ENCODE measurements around the gene CAPN9. TPM values are rescaled to one million over a fixed set of nuclear protein-coding genes. Genes with fewer than 3 reads are reported as not detected.
"Not testable (repeated sequence)": the region's sequence is repeated elsewhere in the genome, so short reads cannot be mapped to it uniquely, and the experiment has no call there.

CAPN9 gene, protein sequence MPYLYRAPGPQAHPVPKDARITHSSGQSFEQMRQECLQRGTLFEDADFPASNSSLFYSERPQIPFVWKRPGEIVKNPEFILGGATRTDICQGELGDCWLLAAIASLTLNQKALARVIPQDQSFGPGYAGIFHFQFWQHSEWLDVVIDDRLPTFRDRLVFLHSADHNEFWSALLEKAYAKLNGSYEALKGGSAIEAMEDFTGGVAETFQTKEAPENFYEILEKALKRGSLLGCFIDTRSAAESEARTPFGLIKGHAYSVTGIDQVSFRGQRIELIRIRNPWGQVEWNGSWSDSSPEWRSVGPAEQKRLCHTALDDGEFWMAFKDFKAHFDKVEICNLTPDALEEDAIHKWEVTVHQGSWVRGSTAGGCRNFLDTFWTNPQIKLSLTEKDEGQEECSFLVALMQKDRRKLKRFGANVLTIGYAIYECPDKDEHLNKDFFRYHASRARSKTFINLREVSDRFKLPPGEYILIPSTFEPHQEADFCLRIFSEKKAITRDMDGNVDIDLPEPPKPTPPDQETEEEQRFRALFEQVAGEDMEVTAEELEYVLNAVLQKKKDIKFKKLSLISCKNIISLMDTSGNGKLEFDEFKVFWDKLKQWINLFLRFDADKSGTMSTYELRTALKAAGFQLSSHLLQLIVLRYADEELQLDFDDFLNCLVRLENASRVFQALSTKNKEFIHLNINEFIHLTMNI
- total RNA-seq: not detected
- under 1 TPM in 1 of 2 donors, not detected in 1; 0.24 TPM for polyA plus RNA-seq

- H3K4me3 ChIP-seq (ENCODE audit: low read length in 2 of 2): no peak within 1 kb of the TSS
- ChIA-PET CTCF (ENCODE audit: partially characterized antibody) (no interaction called here), POLR2A (ENCODE audit: partially characterized antibody) (no interaction called here)
- no peaks in the 10 kb centered on the region for H3K9me3 ChIP-seq (ENCODE audit: control insufficient read depth in 1 of 2, low read length in 2 of 2)
- peak within 1 kb of the TSS in 1 of 7 donors; percentile 60 for H3K27ac Mint-ChIP-seq
- no peaks in the 10 kb centered on the region for H3K36me3 Mint-ChIP-seq
- no peaks in the 10 kb centered on the region for H3K4me1 ChIP-seq (ENCODE audit: insufficient read depth, low read length)
- DNase-seq: no peak
- intact Hi-C loops (cut with micrococcal nuclease): no loop called here
- peaks cover 0 to 4% (median 1%) of the 10 kb centered on the region in 4 donors for H3K4me1 Mint-ChIP-seq
- H3K27me3 Mint-ChIP-seq: peaks cover 8 to 12% of the 10 kb centered on the region in 2 donors
- no peak within 1 kb of the TSS for H3K27ac ChIP-seq (ENCODE audit: low read depth, low read length)
- no peaks in the 10 kb centered on the region for H3K9me3 Mint-ChIP-seq
- no peaks in the 10 kb centered on the region for H3K27me3 ChIP-seq (ENCODE audit: insufficient read depth, low read length)
- H3K4me3 Mint-ChIP-seq: no peak within 1 kb of the TSS
- no peaks in the 10 kb centered on the region for H3K36me3 ChIP-seq (ENCODE audit: insufficient read depth, low read length)
These were observed at the start of gene CAPN9 for GRCh38 chr1:230747127-230747730. TSS of gene CAPN9 (plus strand) at chr1:230747388. CDS start at chr1:230747497, 109 bp downstream.

DNA sequence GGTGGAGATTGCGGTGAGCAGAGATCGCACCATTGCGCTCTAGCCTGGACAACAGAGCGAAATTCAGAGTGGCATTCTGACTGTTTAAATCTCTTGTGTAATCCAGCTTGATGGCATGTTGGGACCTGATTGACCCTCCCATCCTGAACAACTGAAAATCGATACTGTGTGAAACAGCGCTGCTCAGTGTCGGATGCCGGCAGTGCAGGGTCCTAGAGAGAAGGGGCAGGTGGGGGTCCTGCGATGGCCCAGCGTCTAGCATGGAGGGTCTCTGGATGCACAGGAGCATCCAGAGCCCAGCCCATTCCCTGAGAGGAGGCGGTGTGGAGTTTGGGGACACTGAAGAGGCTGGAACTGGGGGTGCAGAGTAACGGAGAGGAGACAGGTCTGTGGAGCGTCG, 49.1 kb upstream of the CAPN9 start:
- CTCF ChIA-PET (ENCODE audit: partially characterized antibody): interaction anchor here (0.8 kb wide), 1 partner anchor 512 kb away, joined by 3 read pairs; no protein-coding TSS in a partner anchor
- no peak overlapping the region for H3K4me3 Mint-ChIP-seq
- Histone ChIP-seq H3K4me1 (ENCODE audit: insufficient read depth, low read length) (no peaks in the 10 kb centered on the region), H3K27me3 (ENCODE audit: insufficient read depth, low read length) (no peaks in the 10 kb centered on the region), H3K4me3 (ENCODE audit: low read length in 2 of 2) (no peak overlapping the region), H3K9me3 (ENCODE audit: control insufficient read depth in 1 of 2, low read length in 2 of 2) (no peaks in the 10 kb centered on the region), H3K27ac (ENCODE audit: low read depth, low read length) (no peak overlapping the region), H3K36me3 (ENCODE audit: insufficient read depth, low read length) (peaks cover 10% of the 10 kb centered on the region)
- no peak for DNase-seq
- POLR2A ChIA-PET (ENCODE audit: partially characterized antibody): no interaction called here
- H3K9me3 Mint-ChIP-seq: peaks cover 0 to 1% (median 0%) of the 10 kb centered on the region in 8 donors
- no peaks in the 10 kb centered on the region for H3K27me3 Mint-ChIP-seq
- intact Hi-C loops (cut with micrococcal nuclease): no loop called here
- peaks cover 8 to 11% of the 10 kb centered on the region in 2 donors for H3K36me3 Mint-ChIP-seq
- peak overlapping the region in 1 of 7 donors; percentile 0 for H3K27ac Mint-ChIP-seq
- peaks cover 0 to 8% (median 0%) of the 10 kb centered on the region in 4 donors for H3K4me1 Mint-ChIP-seq

DNA sequence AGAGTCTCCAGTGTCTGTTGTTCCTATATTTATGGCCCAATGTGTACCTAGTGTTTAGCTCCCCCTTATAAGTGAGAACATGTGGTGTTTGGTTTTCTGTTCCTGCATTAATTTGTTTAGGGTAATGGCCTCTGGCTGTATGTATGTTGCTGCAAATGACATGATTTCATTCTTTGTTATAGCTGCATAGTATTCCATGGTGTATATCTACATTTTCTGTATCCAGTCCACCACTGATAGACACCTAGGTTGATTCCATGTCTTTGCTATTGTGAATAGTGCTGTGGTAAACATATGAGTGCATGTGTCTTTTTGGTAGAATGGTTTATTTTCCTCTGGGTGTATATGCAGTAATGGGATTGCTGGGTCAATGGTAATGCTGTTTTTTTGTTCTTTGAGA, 48.2 kb upstream of the CAPN9 start:
- H3K9me3 ChIP-seq (ENCODE audit: control insufficient read depth in 1 of 2, low read length in 2 of 2); intact Hi-C loops (cut with micrococcal nuclease); H3K4me1 Mint-ChIP-seq; H3K9me3 Mint-ChIP-seq; DNase-seq; POLR2A ChIA-PET (ENCODE audit: partially characterized antibody); CTCF ChIA-PET (ENCODE audit: partially characterized antibody); H3K4me3 Mint-ChIP-seq; H3K27me3 ChIP-seq (ENCODE audit: insufficient read depth, low read length); H3K36me3 Mint-ChIP-seq; H3K27ac Mint-ChIP-seq; H3K4me1 ChIP-seq (ENCODE audit: insufficient read depth, low read length); H3K27ac ChIP-seq (ENCODE audit: low read depth, low read length); H3K4me3 ChIP-seq (ENCODE audit: low read length in 2 of 2); H3K36me3 ChIP-seq (ENCODE audit: insufficient read depth, low read length); H3K27me3 Mint-ChIP-seq: not testable (repeated sequence)

GRCh38 chr1:230699716-230700115, 47.5 kb upstream of the CAPN9 start:
- H3K36me3 ChIP-seq (ENCODE audit: insufficient read depth, low read length): no peaks in the 10 kb centered on the region
- H3K9me3 ChIP-seq (ENCODE audit: control insufficient read depth in 1 of 2, low read length in 2 of 2): no peaks in the 10 kb centered on the region
- no peak overlapping the region for H3K27ac ChIP-seq (ENCODE audit: low read depth, low read length)
- Mint-ChIP-seq H3K9me3 (peaks cover 0 to 1% (median 0%) of the 10 kb centered on the region in 8 donors), H3K27ac (no peak overlapping the region), H3K27me3 (peaks cover 0 to 1% of the 10 kb centered on the region in 2 donors), H3K4me1 (peaks cover 0 to 5% (median 0%) of the 10 kb centered on the region in 4 donors), H3K4me3 (no peak overlapping the region), H3K36me3 (no peaks in the 10 kb centered on the region)
- no peak for DNase-seq
- intact Hi-C loops (cut with micrococcal nuclease): no loop called here
- no peak overlapping the region for H3K4me3 ChIP-seq (ENCODE audit: low read length in 2 of 2)
- POLR2A ChIA-PET (ENCODE audit: partially characterized antibody): no interaction called here
- CTCF ChIA-PET (ENCODE audit: partially characterized antibody): no interaction called here
- H3K4me1 ChIP-seq (ENCODE audit: insufficient read depth, low read length): no peaks in the 10 kb centered on the region
- H3K27me3 ChIP-seq (ENCODE audit: insufficient read depth, low read length): no peaks in the 10 kb centered on the region

DNA sequence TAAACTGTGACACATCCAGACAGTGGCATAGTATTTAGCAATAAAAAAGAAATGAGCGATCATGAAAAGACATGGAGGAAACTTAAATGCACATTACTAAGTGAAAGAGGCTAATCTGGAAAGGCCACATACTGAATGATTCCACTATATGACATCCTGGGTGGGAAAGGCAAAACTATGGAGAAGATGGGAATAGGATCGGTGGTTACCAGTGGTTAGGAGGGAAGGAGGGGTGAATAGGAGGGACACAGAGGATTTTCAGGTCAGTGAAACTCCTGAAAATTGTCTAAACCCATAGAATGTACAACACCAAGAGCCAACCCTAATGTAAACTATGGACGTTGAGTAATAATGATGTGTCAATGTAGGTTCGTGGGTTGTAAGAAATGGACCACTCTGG, 47.1 kb upstream of the CAPN9 start:
- no peaks in the 10 kb centered on the region for H3K36me3 ChIP-seq (ENCODE audit: insufficient read depth, low read length)
- H3K27me3 ChIP-seq (ENCODE audit: insufficient read depth, low read length): no peaks in the 10 kb centered on the region
- intact Hi-C loops (cut with micrococcal nuclease): no loop called here
- Mint-ChIP-seq H3K9me3 (peaks cover 0 to 1% (median 0%) of the 10 kb centered on the region in 8 donors), H3K4me1 (peaks cover 0 to 5% (median 0%) of the 10 kb centered on the region in 4 donors), H3K27me3 (peaks cover 0 to 2% of the 10 kb centered on the region in 2 donors), H3K4me3 (no peak overlapping the region), H3K36me3 (no peaks in the 10 kb centered on the region), H3K27ac (no peak overlapping the region)
- DNase-seq: no peak
- no peaks in the 10 kb centered on the region for H3K4me1 ChIP-seq (ENCODE audit: insufficient read depth, low read length)
- H3K9me3 ChIP-seq (ENCODE audit: control insufficient read depth in 1 of 2, low read length in 2 of 2): no peaks in the 10 kb centered on the region
- POLR2A ChIA-PET (ENCODE audit: partially characterized antibody): no interaction called here
- no peak overlapping the region for H3K27ac ChIP-seq (ENCODE audit: low read depth, low read length)
- no peak overlapping the region for H3K4me3 ChIP-seq (ENCODE audit: low read length in 2 of 2)
- CTCF ChIA-PET (ENCODE audit: partially characterized antibody): no interaction called here

DNA sequence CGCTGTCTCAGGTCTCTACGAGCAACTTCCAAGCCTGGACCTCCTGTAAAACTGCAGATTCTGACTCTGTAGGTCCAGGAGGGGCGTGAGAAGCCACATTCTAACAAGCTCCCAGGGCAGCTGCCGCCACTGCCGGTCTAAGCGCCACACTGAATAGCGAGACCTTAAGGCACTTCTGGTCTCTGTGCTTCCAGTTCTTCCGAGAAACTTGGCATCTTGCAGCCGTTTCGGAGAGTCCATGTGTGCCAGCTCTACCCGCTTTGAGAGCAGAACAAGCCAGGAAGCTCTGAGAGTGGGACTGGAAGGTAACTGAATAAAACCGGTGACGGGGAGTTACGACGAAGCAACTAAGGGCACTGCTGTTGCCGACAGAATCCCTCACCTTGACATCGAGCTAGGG, 45.8 kb upstream of the CAPN9 start:
- Mint-ChIP-seq H3K27me3 (peaks cover 0 to 2% of the 10 kb centered on the region in 2 donors), H3K27ac (no peak overlapping the region), H3K4me1 (peaks cover 0 to 4% (median 0%) of the 10 kb centered on the region in 4 donors), H3K9me3 (no peaks in the 10 kb centered on the region), H3K36me3 (no peaks in the 10 kb centered on the region), H3K4me3 (no peak overlapping the region)
- Histone ChIP-seq H3K27me3 (ENCODE audit: insufficient read depth, low read length) (no peaks in the 10 kb centered on the region), H3K4me3 (ENCODE audit: low read length in 2 of 2) (no peak overlapping the region), H3K27ac (ENCODE audit: low read depth, low read length) (no peak overlapping the region), H3K9me3 (ENCODE audit: control insufficient read depth in 1 of 2, low read length in 2 of 2) (no peaks in the 10 kb centered on the region), H3K36me3 (ENCODE audit: insufficient read depth, low read length) (no peaks in the 10 kb centered on the region), H3K4me1 (ENCODE audit: insufficient read depth, low read length) (no peaks in the 10 kb centered on the region)
- no peak for DNase-seq
- ChIA-PET CTCF (ENCODE audit: partially characterized antibody) (no interaction called here), POLR2A (ENCODE audit: partially characterized antibody) (no interaction called here)
- intact Hi-C loops (cut with micrococcal nuclease): no loop called here

Data from CD4-positive, alpha-beta memory T cell (primary cell).